ENCODE measurements around the gene FLACC1. TPM values are rescaled to one million over a fixed set of nuclear protein-coding genes. Genes with fewer than 3 reads are reported as not detected.

Gene FLACC1
- total and polyA plus RNA-seq, 2 experiments from 2014 or later, result 0.10 to 0.27 TPM

DNA sequence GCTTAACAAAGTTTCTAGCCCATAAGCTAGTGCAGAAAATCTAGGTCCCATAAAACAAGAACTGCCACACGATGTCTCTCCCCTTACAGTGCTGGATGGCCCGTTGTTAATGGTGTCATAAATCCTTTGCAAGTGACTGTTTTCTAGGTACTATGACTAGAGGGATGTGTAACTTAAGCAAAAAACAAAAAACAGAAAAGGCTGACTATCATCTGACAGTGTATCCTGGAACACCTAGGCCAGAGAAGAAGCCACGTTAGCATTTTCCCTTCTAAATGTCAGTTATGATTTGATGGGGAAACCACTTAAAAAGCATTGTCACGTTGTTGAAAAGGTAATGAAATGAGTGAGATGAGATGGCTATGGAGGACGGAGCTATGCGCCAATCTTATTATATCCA is 94.4 kb downstream of the FLACC1 start:
- H3K4me1 ChIP-seq (ENCODE audit: insufficient read depth), result peaks cover 16% of the 10 kb centered on the region
- no peaks in the 10 kb centered on the region for H3K36me3 ChIP-seq (ENCODE audit: insufficient read depth)
- 0 out of 2 replicates have a peak, but pooled peaks cover 5% of the 10 kb centered on the region for H3K9me2 ChIP-seq (ENCODE audit: insufficient read depth)
- no peak overlapping the region for H3K27ac ChIP-seq (ENCODE audit: low read depth)
- H3K27me3 ChIP-seq (ENCODE audit: insufficient read depth), result no peaks in the 10 kb centered on the region
- H3K4me1 Mint-ChIP-seq, result peaks cover 17% of the 10 kb centered on the region
- no peaks in the 10 kb centered on the region for H3K9me3 Mint-ChIP-seq
- H2AFZ ChIP-seq, result no peak overlapping the region
- no peaks in the 10 kb centered on the region for H3F3A ChIP-seq (replicated peaks; ENCODE audit: low read depth)
- no peak overlapping the region for H3K27ac Mint-ChIP-seq
- H3K36me3 Mint-ChIP-seq (ENCODE audit: low read depth), result 0 out of 3 replicates have a peak, but pooled peaks cover 2% of the 10 kb centered on the region
- H3K27me3 Mint-ChIP-seq (ENCODE audit: insufficient read depth, low read depth, poor library complexity), result peaks cover 6% of the 10 kb centered on the region
- no peak for TF ChIP-seq EZH2phosphoT487 (IDR thresholded peaks at IDR 0.05; ENCODE audit: unreplicated experiment)
- no peak for TF ChIP-seq ZNF331 (CRISPR knock-in tag; IDR thresholded peaks at IDR 0.05; ENCODE audit: low read depth)
- TF ChIP-seq, protein P1, sequence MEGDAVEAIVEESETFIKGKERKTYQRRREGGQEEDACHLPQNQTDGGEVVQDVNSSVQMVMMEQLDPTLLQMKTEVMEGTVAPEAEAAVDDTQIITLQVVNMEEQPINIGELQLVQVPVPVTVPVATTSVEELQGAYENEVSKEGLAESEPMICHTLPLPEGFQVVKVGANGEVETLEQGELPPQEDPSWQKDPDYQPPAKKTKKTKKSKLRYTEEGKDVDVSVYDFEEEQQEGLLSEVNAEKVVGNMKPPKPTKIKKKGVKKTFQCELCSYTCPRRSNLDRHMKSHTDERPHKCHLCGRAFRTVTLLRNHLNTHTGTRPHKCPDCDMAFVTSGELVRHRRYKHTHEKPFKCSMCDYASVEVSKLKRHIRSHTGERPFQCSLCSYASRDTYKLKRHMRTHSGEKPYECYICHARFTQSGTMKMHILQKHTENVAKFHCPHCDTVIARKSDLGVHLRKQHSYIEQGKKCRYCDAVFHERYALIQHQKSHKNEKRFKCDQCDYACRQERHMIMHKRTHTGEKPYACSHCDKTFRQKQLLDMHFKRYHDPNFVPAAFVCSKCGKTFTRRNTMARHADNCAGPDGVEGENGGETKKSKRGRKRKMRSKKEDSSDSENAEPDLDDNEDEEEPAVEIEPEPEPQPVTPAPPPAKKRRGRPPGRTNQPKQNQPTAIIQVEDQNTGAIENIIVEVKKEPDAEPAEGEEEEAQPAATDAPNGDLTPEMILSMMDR (conservative IDR thresholded peaks at IDR 0.05; ENCODE audit: low read depth in 2 of 2), result no peak
- H3K4me3 Mint-ChIP-seq, result no peak overlapping the region
- H3K4me2 ChIP-seq, result no peak overlapping the region
- DNase-seq (ENCODE audit: low spot score), result no peak
- ATAC-seq, result no peak
- no peaks in the 10 kb centered on the region for H3K79me2 ChIP-seq (replicated peaks; ENCODE audit: insufficient read depth)
- no peaks in the 10 kb centered on the region for H4K20me1 ChIP-seq (replicated peaks; ENCODE audit: insufficient read depth)
- no peak overlapping the region for H3K4me3 ChIP-seq

DNA sequence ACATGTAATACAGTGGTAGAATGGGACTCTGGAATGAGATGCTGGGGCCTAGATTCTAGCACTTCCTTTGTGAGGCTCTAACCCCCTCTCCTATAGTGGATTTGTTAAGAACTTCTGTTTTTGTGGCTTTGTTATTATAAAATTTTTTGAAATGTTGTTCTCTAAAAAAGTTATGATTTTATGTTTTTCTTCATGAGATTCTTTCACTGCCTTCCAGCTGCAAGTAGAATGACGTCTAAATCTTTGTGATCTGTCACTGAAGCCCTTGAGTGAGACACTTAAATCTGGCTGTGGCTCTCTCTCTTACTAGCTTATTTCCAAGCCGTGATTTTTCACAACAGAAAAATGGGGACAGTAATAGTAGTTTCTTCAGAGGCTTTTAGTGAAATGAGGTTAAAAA is 95.2 kb downstream of the FLACC1 start:
- Mint-ChIP-seq H3K4me1 (peaks cover 22% of the 10 kb centered on the region), H3K4me3 (no peak overlapping the region), H3K27me3 (ENCODE audit: insufficient read depth, low read depth, poor library complexity) (peaks cover 8% of the 10 kb centered on the region), H3K36me3 (ENCODE audit: low read depth) (0 out of 3 replicates have a peak, but pooled peaks cover 2% of the 10 kb centered on the region), H3K9me3 (no peaks in the 10 kb centered on the region), H3K27ac (no peak overlapping the region)
- H3K4me3 ChIP-seq, result no peak overlapping the region
- H3K4me2 ChIP-seq, result no peak overlapping the region
- no peak overlapping the region for H3K27ac ChIP-seq (ENCODE audit: low read depth)
- no peaks in the 10 kb centered on the region for H3K79me2 ChIP-seq (replicated peaks; ENCODE audit: insufficient read depth)
- H3F3A ChIP-seq (replicated peaks; ENCODE audit: low read depth), result no peaks in the 10 kb centered on the region
- no peaks in the 10 kb centered on the region for H3K36me3 ChIP-seq (ENCODE audit: insufficient read depth)
- H3K4me1 ChIP-seq (ENCODE audit: insufficient read depth), result peaks cover 19% of the 10 kb centered on the region
- ATAC-seq (no peak), DNase-seq (ENCODE audit: low spot score) (no peak)
- H3K9me2 ChIP-seq (ENCODE audit: insufficient read depth), result 0 out of 2 replicates have a peak, but pooled peaks cover 5% of the 10 kb centered on the region
- no peaks in the 10 kb centered on the region for H4K20me1 ChIP-seq (replicated peaks; ENCODE audit: insufficient read depth)
- no peaks in the 10 kb centered on the region for H3K27me3 ChIP-seq (ENCODE audit: insufficient read depth)
- no peak overlapping the region for H2AFZ ChIP-seq
- TF ChIP-seq JUNB (IDR thresholded peaks at IDR 0.05; ENCODE audit: unreplicated experiment) (no peak), CREB1 (CRISPR knock-in tag; IDR thresholded peaks at IDR 0.05; ENCODE audit: low read depth) (no peak), STAT1 (IDR thresholded peaks at IDR 0.05; ENCODE audit: unreplicated experiment) (no peak), EZH2phosphoT487 (IDR thresholded peaks at IDR 0.05; ENCODE audit: unreplicated experiment) (no peak), ZNF331 (CRISPR knock-in tag; IDR thresholded peaks at IDR 0.05; ENCODE audit: low read depth) (no peak), POLR2AphosphoS5 (IDR thresholded peaks at IDR 0.05; ENCODE audit: low read depth) (no peak), ZNF114 (CRISPR knock-in tag; IDR thresholded peaks at IDR 0.05) (no peak), NANOG (IDR thresholded peaks at IDR 0.05; ENCODE audit: borderline replicate concordance) (no peak)
- TF ChIP-seq, protein P1 (conservative IDR thresholded peaks at IDR 0.05; ENCODE audit: low read depth in 2 of 2), result no peak
- TF ChIP-seq, protein P2, sequence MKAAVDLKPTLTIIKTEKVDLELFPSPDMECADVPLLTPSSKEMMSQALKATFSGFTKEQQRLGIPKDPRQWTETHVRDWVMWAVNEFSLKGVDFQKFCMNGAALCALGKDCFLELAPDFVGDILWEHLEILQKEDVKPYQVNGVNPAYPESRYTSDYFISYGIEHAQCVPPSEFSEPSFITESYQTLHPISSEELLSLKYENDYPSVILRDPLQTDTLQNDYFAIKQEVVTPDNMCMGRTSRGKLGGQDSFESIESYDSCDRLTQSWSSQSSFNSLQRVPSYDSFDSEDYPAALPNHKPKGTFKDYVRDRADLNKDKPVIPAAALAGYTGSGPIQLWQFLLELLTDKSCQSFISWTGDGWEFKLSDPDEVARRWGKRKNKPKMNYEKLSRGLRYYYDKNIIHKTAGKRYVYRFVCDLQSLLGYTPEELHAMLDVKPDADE (IDR thresholded peaks at IDR 0.05), result no peak
- TF ChIP-seq, protein P3, sequence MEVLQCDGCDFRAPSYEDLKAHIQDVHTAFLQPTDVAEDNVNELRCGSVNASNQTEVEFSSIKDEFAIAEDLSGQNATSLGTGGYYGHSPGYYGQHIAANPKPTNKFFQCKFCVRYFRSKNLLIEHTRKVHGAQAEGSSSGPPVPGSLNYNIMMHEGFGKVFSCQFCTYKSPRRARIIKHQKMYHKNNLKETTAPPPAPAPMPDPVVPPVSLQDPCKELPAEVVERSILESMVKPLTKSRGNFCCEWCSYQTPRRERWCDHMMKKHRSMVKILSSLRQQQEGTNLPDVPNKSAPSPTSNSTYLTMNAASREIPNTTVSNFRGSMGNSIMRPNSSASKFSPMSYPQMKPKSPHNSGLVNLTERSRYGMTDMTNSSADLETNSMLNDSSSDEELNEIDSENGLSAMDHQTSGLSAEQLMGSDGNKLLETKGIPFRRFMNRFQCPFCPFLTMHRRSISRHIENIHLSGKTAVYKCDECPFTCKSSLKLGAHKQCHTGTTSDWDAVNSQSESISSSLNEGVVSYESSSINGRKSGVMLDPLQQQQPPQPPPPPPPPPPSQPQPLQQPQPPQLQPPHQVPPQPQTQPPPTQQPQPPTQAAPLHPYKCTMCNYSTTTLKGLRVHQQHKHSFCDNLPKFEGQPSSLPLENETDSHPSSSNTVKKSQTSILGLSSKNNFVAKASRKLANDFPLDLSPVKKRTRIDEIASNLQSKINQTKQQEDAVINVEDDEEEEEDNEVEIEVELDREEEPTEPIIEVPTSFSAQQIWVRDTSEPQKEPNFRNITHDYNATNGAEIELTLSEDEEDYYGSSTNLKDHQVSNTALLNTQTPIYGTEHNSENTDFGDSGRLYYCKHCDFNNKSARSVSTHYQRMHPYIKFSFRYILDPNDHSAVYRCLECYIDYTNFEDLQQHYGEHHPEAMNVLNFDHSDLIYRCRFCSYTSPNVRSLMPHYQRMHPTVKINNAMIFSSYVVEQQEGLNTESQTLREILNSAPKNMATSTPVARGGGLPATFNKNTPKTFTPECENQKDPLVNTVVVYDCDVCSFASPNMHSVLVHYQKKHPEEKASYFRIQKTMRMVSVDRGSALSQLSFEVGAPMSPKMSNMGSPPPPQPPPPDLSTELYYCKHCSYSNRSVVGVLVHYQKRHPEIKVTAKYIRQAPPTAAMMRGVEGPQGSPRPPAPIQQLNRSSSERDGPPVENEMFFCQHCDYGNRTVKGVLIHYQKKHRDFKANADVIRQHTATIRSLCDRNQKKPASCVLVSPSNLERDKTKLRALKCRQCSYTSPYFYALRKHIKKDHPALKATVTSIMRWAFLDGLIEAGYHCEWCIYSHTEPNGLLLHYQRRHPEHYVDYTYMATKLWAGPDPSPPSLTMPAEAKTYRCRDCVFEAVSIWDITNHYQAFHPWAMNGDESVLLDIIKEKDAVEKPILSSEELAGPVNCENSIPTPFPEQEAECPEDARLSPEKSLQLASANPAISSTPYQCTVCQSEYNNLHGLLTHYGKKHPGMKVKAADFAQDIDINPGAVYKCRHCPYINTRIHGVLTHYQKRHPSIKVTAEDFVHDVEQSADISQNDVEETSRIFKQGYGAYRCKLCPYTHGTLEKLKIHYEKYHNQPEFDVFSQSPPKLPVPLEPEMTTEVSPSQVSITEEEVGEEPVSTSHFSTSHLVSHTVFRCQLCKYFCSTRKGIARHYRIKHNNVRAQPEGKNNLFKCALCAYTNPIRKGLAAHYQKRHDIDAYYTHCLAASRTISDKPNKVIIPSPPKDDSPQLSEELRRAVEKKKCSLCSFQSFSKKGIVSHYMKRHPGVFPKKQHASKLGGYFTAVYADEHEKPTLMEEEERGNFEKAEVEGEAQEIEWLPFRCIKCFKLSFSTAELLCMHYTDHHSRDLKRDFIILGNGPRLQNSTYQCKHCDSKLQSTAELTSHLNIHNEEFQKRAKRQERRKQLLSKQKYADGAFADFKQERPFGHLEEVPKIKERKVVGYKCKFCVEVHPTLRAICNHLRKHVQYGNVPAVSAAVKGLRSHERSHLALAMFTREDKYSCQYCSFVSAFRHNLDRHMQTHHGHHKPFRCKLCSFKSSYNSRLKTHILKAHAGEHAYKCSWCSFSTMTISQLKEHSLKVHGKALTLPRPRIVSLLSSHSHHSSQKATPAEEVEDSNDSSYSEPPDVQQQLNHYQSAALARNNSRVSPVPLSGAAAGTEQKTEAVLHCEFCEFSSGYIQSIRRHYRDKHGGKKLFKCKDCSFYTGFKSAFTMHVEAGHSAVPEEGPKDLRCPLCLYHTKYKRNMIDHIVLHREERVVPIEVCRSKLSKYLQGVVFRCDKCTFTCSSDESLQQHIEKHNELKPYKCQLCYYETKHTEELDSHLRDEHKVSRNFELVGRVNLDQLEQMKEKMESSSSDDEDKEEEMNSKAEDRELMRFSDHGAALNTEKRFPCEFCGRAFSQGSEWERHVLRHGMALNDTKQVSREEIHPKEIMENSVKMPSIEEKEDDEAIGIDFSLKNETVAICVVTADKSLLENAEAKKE (CRISPR knock-in tag; IDR thresholded peaks at IDR 0.05), result no peak
